HG02571 (cell line): ENCODE results near the gene ARPIN.
"Not testable (repeated sequence)": the region's sequence is repeated elsewhere in the genome, so short reads cannot be mapped to it uniquely, and the experiment has no call there.

ENCODE experiments used
- ATAC-seq: cut with Tn5 transposase; IDR thresholded peaks from one replicate; pipeline ENCODE4 v1.9.1; 2021; ENCODE audit warnings: mild to moderate bottlenecking, moderate library complexity; ENCODE audit not compliant: unreplicated experiment

The ARPIN gene

GRCh38 chr15:89912674-89913396 is at the start of gene ARPIN:
Gene ARPIN, minus strand, starts transcription at chr15:89912952. Its CDS starts 117 bp downstream, at chr15:89912835.
- no peak for ATAC-seq

GRCh38 chr15:89958107-89958805 is 45.5 kb upstream of the ARPIN start:
- ATAC-seq, result no peak

GRCh38 chr15:89955449-89955998 is 42.8 kb upstream of the ARPIN start:
- ATAC-seq, result not testable (repeated sequence)

- ATAC-seq, result no peak
These were observed 41.8 kb upstream of the ARPIN start for GRCh38 chr15:89954541-89954940.

GRCh38 chr15:89948796-89949195 is 36.0 kb upstream of the ARPIN start:
- ATAC-seq, result no peak

GRCh38 chr15:89947385-89947784 is 34.6 kb upstream of the ARPIN start:
- no peak for ATAC-seq

- no peak for ATAC-seq
These were observed 34.0 kb upstream of the ARPIN start for GRCh38 chr15:89946681-89947299.

GRCh38 chr15:89943721-89944120 is 31.0 kb upstream of the ARPIN start:
- ATAC-seq, result not testable (repeated sequence)

- no peak for ATAC-seq
These were observed 27.2 kb upstream of the ARPIN start for GRCh38 chr15:89939910-89940309.

GRCh38 chr15:89939377-89939776 is 26.6 kb upstream of the ARPIN start:
- not testable (repeated sequence) for ATAC-seq

GRCh38 chr15:89937365-89938350 is 24.9 kb upstream of the ARPIN start:
- ATAC-seq, result no peak

- ATAC-seq, result no peak
These were observed 24.1 kb upstream of the ARPIN start for GRCh38 chr15:89936786-89937265.

- ATAC-seq, result no peak
These were observed 23.5 kb upstream of the ARPIN start for GRCh38 chr15:89936051-89936785.

- no peak for ATAC-seq
These were observed 20.1 kb upstream of the ARPIN start for GRCh38 chr15:89932880-89933279.

- no peak for ATAC-seq
These were observed 15.7 kb upstream of the ARPIN start for GRCh38 chr15:89928421-89928820.

- ATAC-seq, result no peak
These were observed 13.4 kb upstream of the ARPIN start for GRCh38 chr15:89926158-89926557.

GRCh38 chr15:89917442-89918101 is 4.8 kb upstream of the ARPIN start:
- ATAC-seq, result no peak

- no peak for ATAC-seq
These were observed 3.9 kb upstream of the ARPIN start for GRCh38 chr15:89916660-89917059.

GRCh38 chr15:89912145-89912673 is 543 bp downstream of the ARPIN start:
- no peak for ATAC-seq
